ENCODE measurements around the gene EPS15.

The EPS15 gene

DNA sequence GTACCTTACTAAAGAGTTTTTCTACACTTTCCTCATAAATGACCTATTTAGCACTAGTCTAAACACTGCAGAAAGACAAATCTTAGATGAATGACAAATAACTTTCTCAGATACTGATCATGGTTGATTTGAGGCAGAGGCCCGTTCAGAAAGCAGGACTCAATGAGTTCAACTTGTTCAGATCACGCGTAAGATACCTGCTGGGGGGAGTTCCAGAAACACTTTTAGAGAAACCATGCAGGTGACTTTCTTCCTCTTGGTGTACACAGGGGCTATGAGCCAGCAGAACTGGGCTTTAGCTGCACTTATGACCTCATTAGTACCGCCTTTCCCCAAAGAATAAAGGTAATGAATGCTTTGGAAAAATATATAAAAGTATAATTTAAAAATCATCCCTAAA lies 149.9 kb downstream of the EPS15 start:
- DNase-seq, result no peak

DNA sequence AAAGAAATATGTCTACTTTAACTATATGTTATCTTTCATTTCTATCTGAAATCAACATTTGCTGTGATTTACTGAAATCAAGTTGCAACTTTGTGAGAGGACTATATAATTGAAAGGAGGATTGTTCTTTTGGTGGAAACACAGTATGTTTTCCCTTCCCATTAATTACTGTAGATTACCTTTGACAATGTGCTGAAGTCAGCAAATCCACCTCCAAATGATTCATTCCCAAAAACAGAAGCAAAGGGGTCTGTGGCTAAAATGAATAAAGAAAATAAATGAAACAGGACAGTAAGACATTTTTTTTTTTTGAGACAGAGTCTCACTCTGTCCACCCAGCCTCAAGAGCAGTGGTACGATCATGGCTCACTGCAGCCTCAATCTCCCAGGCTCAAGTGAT lies 153.3 kb downstream of the EPS15 start:
- DNase-seq, result no peak

DNA sequence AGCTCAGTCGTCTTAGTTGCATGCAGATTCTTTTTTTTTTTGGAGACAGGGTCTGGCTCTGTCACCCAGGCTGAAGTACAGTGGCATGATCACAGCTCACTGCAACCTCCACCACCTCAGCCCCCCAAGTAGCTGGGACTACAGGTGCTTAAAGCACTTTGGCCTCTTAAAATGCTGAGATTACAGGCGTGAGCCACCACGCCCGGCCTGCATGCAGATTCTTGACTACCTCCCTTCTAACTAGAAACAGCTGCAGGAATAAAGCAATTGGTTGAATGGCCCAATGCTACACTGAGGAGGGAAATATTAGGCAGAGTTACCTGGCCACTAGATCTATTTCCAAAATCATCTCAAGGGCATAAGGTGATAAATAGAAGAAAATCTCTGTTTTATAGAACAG lies 159.2 kb downstream of the EPS15 start:
- DNase-seq, result no peak

DNA sequence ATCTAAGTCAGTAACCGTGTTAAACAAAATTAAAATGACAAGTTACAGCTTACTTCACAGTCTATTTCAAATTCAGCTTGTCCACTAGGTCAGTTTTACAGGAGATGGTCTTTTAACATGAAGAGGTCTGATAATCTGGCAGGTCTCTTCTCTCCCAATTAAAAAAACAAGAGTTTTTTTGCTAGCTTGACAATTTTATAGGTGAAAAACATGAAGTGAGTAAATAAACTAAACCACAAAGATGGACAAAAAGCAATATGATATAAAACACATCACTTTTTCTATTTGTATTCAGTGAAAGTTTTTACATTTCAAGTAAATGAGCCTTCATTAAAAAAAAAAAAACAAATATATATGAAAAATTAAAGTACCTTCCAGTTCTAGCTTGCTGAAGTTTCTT lies 163.7 kb downstream of the EPS15 start:
- DNase-seq, result no peak

DNA sequence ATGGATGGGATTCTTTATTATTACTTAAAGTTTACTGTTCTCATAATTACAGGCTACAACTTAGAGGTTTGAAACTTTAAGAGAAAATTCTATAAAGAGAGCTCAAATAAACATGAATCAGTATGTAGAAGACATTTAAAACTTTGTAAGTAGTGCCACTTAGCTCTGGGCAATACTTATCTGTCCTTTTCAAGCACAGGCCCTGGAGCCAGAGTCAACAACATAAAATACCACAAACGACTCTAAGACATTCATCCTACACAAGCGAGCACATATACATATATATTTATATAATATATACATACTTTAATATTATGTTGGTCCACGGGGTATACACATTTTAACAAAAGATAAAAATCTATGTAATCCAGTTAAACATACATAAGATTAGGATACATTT lies 164.7 kb downstream of the EPS15 start:
- DNase-seq, result no peak

DNA sequence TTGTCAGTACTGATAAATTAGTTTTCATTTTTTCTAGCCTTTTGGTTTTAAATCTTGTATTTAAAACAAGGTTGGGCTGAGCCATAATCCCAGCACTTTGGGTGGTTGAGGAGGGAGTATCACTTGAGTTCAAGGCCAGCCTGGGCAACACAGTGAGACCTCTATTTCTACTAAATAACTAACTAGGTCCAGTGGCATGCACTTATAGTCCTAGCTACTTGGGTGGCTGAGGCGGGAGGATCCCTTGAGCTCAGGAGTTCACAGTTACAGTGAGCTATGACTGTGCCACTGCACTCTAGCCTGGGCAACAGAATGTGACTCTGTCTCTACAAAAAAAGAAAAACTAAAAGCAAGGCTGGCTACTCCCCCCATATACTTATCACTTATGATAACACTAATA lies 167.2 kb downstream of the EPS15 start:
- DNase-seq, result no peak

DNA sequence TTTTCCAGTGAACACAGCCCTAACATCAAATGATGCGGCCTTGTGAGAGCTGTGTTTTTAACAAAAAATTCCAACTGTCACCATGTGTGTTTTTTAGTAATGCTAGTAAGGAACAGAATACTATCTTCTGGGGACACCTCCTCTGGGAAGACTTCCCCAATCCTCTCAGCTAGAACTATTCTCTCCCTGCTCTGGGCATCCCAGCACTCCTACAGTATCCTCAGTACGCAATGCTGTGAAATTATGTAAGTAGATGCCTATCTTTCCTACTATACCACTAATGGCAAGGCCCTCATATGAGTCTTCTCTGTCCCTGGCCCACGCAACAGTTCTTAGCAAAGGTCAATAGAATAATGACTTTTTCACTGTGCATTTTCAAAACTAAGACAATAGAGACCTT lies 169.2 kb downstream of the EPS15 start:
- no peak for DNase-seq

DNA sequence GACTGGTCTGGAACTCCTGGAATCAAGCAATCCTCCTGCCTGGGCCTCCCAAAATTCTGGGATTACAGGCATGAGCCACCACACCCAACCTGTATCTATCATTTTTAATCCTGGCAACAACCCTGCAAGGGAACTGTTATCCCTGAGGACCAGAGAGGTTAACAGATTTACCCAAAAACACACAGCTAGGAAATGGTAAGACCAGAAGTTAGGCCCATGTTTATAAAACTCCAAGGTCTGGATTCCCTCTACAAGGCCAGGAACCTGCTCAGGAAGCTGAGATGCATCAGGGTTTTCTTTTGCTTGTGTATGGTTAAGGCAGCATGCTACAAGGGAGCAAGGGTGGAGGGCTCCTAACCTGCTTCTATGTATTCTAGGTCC lies 170.9 kb downstream of the EPS15 start:
- no peak for DNase-seq

DNA sequence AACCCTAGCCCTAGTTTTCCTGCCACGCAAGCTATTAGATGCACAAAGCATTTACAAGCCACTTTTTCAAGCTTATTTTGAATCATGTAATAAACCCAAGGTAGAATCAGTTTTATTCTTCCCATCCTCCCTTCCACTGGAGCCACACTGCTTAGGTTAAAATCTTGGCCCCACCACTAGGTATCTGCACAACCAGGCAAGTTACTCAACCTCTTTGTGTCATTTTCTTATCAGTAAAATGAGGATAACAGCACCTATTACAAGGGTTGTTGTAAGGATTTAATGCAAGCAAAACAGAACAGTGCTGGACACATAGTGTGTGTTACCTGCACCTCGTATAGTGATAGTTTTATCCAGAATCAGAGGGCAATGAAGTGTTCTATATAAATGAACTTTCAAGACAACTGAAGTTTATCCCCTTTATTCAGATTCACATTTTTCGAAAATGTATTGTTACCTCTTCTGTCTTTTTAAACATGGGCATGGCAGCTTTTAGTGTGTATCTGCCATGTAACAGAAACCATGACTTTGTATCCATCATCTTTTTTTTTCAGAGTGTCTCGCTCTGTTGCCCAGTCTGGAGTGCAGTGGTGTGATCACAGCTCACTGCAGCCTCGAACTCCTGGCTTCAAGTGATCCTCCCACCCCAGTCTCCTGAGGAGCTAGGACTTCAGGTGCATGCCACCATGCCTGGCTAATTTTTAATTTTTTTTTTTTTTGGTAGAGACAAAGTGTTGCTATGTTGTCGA lies 171.5 kb downstream of the EPS15 start:
- no peak for DNase-seq

DNA sequence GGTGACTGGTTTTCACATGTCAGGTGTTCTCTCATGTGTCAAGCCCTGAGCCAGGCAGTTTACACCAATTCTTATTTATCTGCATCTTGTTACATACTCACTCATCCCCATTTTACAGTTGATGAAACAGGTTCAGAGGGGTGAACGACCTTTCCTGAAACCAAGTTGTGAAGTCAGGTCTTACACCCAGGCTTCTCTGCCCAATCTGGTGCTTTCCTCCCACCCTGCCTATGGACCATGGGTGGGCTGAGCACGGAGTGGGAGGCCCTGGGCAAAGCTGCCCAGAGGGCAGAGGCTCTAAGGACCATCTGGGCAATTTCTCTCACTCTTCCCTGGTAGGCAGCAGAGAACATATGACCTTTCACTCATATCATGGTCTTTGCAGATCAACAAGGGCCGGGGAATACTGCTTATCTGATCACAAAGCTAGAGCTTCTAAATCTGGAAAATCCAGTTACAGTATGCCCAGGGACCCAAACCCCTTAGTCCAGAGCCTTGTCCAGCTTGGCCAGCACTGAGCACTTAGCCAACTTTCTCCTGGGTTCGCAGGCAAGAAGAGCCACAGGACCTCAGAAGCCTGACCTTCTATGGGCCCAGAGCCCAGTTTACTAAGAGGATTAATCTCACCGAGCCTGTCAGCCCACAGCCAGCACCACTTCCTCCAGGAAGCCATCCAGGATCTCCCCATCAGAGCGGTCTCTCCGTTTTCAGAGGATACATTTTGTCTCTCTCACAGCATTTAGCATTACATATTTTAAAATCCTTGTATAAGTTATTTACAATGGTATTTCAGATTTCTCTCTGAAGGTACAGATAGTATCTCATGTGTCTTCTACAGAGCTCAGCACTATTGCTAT lies 172.8 kb downstream of the EPS15 start:
- no peak for DNase-seq

DNA sequence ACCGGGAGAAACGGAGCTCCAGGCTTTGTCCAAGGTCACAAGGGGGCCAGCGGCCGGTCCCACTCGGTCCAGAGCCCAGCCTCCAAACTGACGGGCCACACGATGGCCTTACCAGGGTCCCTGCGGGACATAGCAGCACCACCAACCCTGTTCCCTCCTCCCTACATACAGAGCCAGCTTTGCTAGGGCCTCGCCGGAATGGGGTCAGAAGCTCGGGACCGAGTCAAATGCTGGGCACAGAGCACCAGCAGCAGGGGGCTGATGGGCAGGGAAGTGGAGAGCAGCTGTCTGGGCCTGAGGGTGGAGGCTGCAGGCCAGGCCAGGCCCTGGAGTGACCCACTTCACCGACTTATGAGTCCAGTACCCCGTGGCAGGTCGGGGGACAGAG lies 173.8 kb downstream of the EPS15 start:
- no peak for DNase-seq

DNA sequence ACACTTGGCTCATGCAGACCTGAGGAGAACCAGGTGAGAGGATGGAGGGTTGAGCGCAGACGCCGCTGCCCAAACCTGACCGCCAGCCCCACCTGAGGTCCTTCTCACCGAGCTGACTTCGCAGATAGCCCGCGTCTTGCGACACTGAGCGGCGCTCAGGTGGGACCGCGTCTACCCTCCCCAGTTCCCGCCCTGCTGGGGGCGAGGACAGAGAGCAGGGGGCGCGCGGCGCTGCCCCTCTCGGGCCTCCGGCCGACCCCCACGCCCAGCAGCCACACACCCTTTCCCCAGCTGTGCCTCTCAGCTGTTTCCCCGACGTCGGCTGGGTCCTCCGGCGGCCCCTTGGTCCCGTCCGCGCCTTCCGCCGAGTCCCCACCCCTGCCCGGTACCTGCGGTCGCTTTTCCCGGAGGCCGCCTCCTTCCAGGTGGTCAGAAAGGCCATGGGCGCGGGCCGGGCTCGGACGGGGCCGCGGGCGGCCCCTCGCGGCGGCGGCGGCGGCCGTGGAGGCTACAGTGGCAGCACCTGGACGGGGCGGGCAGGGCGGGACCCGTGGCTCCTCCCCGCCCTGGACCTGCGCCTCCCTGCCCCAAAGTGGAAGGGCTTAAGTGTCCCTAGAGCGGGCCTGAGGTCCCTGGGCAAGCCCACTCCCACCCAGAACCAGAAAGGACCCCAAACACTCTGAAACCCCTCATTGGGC lies 174.3 kb downstream of the EPS15 start:
- DNase-seq, result no peak

DNA sequence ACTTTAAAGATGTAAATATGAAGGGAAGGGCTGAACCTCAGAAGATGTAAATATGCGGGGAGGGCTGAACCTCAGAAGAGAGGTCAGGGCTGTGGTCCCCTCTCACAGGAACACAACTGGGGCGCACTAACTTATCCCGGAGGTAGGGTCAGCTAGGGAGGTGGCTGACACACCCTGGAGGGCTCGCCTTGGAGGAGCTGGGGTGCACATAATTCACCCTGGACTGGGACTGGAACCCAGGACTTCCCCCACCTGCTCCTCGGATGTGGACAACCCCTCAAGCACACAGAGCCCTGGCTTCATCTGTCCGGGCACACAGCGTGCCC lies 174.8 kb downstream of the EPS15 start:
- DNase-seq, result no peak

DNA sequence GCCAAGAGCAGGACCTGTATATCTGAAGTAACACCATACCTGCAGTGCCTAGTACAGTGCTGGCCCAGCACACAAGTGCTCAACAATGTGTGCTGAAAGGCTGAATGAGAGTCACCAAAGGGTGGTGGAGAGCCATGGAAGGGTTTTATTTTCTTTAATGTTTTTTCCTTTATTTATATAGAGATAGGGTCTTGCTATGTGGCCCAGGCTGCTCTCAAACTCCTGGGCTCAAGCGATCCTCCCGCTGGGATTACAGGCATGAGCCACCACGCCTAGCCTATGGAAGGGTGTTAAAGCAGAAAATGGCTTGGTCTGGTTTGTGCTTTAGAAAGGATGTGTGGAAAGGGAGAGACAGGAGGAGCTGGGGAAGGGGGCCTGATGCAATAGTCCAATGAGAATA lies 175.4 kb downstream of the EPS15 start:
- DNase-seq, result no peak

DNA sequence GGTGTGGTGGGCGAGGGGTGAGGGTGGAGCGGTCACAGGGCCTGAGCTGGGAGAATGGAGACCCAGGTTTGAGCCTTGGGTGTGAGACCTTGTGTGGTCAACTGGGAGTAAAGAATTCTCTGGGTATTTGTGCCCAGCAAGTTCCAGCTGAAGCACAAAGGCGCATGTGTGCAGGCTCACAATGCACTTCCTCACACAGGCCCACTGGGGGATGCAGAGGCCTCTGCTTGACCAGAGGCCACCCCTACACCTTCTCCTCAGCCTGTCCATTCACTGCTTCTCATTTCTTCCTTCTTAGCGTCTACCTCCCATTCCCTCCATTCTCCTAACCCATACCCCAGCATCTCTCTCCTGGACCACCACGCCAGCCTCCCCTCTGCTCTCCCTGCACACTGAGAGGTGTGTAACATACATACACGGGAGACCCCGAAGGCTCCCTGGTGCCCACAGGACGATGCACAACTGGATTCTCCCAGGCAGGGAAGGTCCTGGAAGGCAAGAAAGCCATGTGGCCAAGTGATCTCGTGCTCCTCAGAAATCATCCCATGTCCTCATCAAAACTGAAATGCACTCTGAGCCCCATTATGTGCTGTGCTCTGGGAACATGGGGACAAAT lies 176.4 kb downstream of the EPS15 start:
- DNase-seq, result no peak

DNA sequence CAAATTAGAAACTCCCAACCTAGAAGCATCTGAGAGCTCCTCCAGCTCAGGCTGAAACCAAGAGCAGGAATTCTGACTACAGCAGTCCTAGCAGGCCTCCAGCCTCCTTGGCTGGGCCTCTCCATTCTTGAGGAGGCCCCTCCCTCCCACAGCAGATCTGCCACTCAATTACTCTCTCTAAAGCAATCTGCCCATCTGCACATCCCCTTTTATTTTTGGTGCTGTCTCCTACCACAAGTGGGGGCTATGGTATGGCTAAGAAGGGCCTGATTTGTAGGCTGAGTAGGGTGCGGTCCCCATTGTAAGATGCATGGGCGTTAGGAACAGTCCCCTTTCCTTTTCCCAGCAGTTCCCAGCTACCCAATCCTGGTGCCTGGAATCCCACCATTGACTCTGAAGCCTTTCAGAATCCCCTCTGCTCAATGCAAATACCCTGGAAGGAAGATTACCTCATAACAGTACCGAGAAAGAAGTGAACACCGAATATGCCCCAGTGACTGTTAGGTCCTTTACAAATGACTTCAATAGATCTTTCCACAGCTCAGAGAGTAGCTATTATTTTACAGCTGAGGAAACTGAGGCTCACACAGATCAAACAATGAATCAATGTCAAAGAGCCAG lies 177.1 kb downstream of the EPS15 start:
- no peak for DNase-seq

DNA sequence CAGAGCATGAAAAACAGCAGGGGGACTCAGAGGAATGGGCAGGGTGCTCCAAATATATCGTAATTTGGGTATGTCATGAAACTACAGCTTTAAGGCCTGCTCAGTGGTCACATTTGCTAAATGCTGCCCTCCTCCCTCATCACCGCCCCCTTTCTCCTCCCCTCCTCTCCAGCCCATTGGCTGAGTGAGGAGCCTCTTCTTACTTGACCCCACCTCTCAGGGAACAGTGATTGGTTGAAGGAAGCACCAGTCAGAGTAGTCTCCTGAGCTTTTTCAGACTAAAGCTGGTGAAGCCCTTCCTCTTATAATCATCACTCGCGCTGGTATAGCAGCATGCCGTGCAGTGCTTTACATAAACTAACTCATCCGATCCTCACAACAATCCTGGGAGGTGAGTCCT lies 178.7 kb downstream of the EPS15 start:
- no peak for DNase-seq

DNA sequence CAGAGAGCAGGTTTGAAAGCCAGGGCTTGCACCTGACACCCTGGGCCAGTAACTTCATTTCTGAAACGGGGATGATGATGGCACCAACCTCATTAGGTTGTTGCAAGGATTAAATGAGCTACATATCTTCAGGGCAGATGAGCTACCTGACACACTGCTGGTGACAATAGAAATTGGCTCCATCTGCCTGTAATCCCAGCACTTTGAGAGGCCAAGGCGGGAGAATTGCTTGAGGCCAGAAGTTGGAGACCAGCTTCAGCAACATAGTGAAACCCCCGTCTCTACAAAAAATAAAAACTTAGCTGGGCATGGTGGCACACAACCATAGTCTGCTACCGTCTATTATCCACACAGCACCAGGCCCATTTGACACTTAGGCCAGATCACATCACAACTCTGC lies 182.4 kb downstream of the EPS15 start:
- no peak for DNase-seq

DNA sequence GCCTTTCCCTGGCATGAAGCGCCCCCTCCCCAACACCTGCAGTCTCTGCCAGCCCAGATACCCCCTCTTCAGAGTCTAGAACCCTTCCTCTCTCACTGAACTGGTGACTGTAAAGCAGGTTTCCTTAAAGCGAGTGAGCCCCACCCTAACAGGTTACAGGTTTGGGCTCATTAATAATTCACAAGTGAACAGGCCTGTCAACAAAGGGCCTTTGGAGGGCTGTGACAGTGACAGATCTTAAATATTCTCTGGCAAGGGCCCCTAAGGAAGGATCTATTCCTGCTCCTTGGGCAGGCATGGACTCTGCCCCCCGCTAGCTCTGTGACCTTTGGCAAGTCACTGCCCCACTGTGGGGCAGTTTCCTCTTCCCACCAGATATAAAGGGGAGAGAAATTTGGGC lies 183.1 kb downstream of the EPS15 start:
- peak; percentile 11 for DNase-seq

DNA sequence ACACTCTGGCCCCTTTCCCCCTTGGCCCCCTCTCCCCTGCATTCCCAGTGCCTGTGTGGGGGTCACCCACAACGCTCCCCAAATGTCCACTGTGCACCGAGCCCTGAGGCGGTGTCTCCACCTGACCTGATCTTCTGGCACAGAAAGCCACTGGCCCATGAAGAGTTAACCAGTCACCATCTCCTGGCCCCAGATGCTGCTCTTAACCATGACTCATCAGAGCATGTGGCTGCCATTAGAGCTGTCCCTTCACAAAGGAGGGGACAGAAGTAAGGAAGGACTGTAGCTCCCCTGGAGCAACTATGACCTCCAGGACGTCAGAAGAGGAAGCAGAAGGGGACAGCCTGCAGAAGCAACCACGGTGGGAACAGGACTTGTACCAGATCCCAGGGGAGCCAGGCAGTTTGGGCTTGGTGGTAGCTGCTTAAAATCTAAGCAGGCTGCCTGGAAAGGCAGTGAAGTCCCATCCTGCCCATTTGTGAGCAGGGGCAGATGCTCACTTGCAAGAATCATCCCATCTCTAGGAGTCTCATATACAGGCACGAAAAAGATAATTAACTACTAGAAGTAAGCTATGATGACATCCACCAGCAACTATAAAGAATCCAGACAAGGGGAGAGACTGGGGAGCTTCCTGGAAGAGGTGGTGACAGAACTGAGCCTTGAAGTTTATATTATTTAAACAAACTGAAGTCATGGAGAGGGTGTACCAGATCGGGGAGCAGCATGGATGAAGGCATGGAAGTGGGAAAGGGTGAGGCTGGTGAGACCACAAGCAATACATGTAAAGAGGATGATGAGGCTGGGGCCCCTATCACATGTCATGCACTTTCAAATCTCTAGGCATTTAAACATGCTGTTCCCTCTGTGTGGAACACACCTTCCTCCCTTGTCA lies 187.6 kb downstream of the EPS15 start:
- peak; percentile 29 for DNase-seq

DNA sequence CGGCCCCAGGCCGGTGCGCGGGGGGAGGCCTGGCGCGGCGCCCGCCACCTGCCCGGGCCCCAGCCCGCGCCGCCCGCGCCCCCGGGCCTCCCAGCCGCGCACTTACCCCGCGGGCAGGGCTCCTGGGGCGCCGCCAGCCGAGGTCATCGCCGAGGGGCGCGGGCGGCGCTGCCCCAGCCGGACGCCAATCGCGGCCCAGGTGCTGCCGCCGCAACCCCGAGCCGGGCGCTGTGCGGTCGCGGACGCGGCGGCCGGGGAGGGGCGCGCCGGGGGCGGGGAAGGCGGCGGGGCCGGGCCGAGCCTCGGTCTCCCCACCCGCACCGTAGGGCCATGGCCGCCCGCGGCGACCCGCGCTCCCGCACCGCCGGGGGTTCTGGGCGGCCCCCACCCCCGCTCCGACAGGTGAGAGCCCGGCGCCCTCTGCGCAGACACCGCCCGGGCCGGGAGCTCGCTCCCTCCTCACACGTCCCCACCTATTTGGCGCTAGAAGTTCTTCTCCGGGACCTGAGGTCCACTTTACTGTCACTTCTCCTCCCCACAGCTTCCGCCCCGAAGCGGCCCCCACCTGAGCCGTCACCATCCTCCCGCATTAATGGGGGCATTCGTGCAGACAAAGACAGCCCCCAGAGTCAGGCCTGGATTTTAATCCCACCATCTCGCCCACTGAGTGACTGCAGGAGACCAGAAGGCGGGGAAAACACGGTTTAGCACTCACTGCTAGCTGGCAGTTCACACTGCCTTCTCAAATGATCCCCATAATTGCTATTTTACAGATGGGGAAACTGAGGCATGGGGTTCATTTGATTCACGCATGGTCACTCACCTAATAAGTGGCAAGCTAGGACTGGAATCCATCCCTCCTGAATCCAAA lies 188.5 kb downstream of the EPS15 start, which contains the start of gene TTC39A:
Gene TTC39A (minus strand): TSS at position 232 of the 871 bp plus-strand sequence. CDS start 85 bp downstream, at position 147.
- no peak for DNase-seq

All from DMS153 (cell line).